Measurements from ENCODE around the gene MAGI1. TPM values are rescaled to one million over a fixed set of nuclear protein-coding genes. Genes with fewer than 3 reads are reported as not detected.

MAGI1 gene
- total RNA-seq, 1 donor from 2014 or later = 45.8 TPM

GRCh38 chr3:65793495-65794200 lies 245.1 kb downstream of the MAGI1 start:
- Histone ChIP-seq H3K9me3 (no peaks in the 10 kb centered on the region), H3K36me3 (no peaks in the 10 kb centered on the region), H3K27ac (no peak overlapping the region), H3K4me1 (no peaks in the 10 kb centered on the region), H3K27me3 (no peaks in the 10 kb centered on the region), H3K4me3 (no peak overlapping the region)
- DNase-seq = no peak
- no peak for TF ChIP-seq CTCF (IDR thresholded peaks at IDR 0.05)
- ATAC-seq = no peak
- intact Hi-C loops (cut with DNase I) = no loop called here

GRCh38 chr3:65788461-65788860 lies 250.3 kb downstream of the MAGI1 start:
- no peaks in the 10 kb centered on the region for H3K36me3 ChIP-seq
- no peaks in the 10 kb centered on the region for H3K9me3 ChIP-seq
- no peak for ATAC-seq
- intact Hi-C loops (cut with DNase I) = loop anchor here (10.0 kb wide), 1 partner anchor 356 kb away; no protein-coding TSS in a partner anchor
- no peak overlapping the region for H3K4me3 ChIP-seq
- no peak for DNase-seq
- peaks cover 14% of the 10 kb centered on the region for H3K4me1 ChIP-seq
- no peaks in the 10 kb centered on the region for H3K27me3 ChIP-seq
- no peak overlapping the region for H3K27ac ChIP-seq
- TF ChIP-seq CTCF (IDR thresholded peaks at IDR 0.05) = no peak

- H3K4me3 ChIP-seq = no peak overlapping the region
- no peaks in the 10 kb centered on the region for H3K36me3 ChIP-seq
- DNase-seq (no peak), ATAC-seq (no peak)
- H3K27me3 ChIP-seq = no peaks in the 10 kb centered on the region
- no peaks in the 10 kb centered on the region for H3K9me3 ChIP-seq
- intact Hi-C loops (cut with DNase I) = loop anchor here (10.0 kb wide), 1 partner anchor 357 kb away; no protein-coding TSS in a partner anchor
- no peak for TF ChIP-seq CTCF (IDR thresholded peaks at IDR 0.05)
- no peak overlapping the region for H3K27ac ChIP-seq
- peaks cover 14% of the 10 kb centered on the region for H3K4me1 ChIP-seq
Observed at GRCh38 chr3:65787827-65788226, 250.9 kb downstream of the MAGI1 start.

- H3K9me3 ChIP-seq = no peaks in the 10 kb centered on the region
- no peaks in the 10 kb centered on the region for H3K36me3 ChIP-seq
- TF ChIP-seq CTCF (IDR thresholded peaks at IDR 0.05) = no peak
- DNase-seq (no peak), ATAC-seq (no peak)
- H3K4me3 ChIP-seq = no peak overlapping the region
- no peaks in the 10 kb centered on the region for H3K27me3 ChIP-seq
- no peak overlapping the region for H3K27ac ChIP-seq
- intact Hi-C loops (cut with DNase I) = loop anchor here (10.0 kb wide), 1 partner anchor 357 kb away; no protein-coding TSS in a partner anchor
- peaks cover 14% of the 10 kb centered on the region for H3K4me1 ChIP-seq
Observed at GRCh38 chr3:65787340-65787739, 251.4 kb downstream of the MAGI1 start.

GRCh38 chr3:65786890-65787289 lies 251.8 kb downstream of the MAGI1 start:
- no peak for TF ChIP-seq CTCF (IDR thresholded peaks at IDR 0.05)
- no peak for ATAC-seq
- intact Hi-C loops (cut with DNase I) = loop anchor here (10.0 kb wide), 1 partner anchor 358 kb away; no protein-coding TSS in a partner anchor
- H3K27me3 ChIP-seq = no peaks in the 10 kb centered on the region
- H3K4me1 ChIP-seq = peaks cover 14% of the 10 kb centered on the region
- no peaks in the 10 kb centered on the region for H3K9me3 ChIP-seq
- H3K27ac ChIP-seq = no peak overlapping the region
- DNase-seq = no peak
- no peak overlapping the region for H3K4me3 ChIP-seq
- no peaks in the 10 kb centered on the region for H3K36me3 ChIP-seq
